GM21528 (cell line): ENCODE data around the gene PTOV1.

ENCODE experiments used
- ATAC-seq: cut with Tn5 transposase; IDR thresholded peaks from one replicate; pipeline ENCODE4 v1.9.1; 2021; ENCODE audit warnings: mild to moderate bottlenecking, moderate library complexity; ENCODE audit not compliant: unreplicated experiment, low FRiP score

Gene PTOV1

GRCh38 chr19:49884109-49884508, 33.1 kb downstream of the PTOV1 start:
- no peak for ATAC-seq

- ATAC-seq, result no peak
These were observed 33.8 kb downstream of the PTOV1 start for GRCh38 chr19:49884760-49885159.

GRCh38 chr19:49887037-49887664, 36.2 kb downstream of the PTOV1 start:
- no peak for ATAC-seq

GRCh38 chr19:49887665-49888509, 36.9 kb downstream of the PTOV1 start:
- ATAC-seq, result no peak

GRCh38 chr19:49888510-49888824, 37.5 kb downstream of the PTOV1 start:
- no peak for ATAC-seq

- ATAC-seq, result no peak
These were observed 38.2 kb downstream of the PTOV1 start for GRCh38 chr19:49889038-49889686.

GRCh38 chr19:49889687-49890348, 38.9 kb downstream of the PTOV1 start:
- no peak for ATAC-seq

- no peak for ATAC-seq
These were observed 39.7 kb downstream of the PTOV1 start for GRCh38 chr19:49890349-49891311.

- ATAC-seq, result no peak
These were observed 40.4 kb downstream of the PTOV1 start for GRCh38 chr19:49891393-49891792.

- no peak for ATAC-seq
These were observed 41.8 kb downstream of the PTOV1 start for GRCh38 chr19:49892716-49893115.

- no peak for ATAC-seq
These were observed 43.2 kb downstream of the PTOV1 start for GRCh38 chr19:49894011-49894664.

GRCh38 chr19:49894879-49895565, 44.1 kb downstream of the PTOV1 start:
- ATAC-seq, result no peak

GRCh38 chr19:49895566-49896297, 44.8 kb downstream of the PTOV1 start:
- no peak for ATAC-seq

GRCh38 chr19:49896863-49897621, 46.1 kb downstream of the PTOV1 start, which contains the start of gene IL4I1:
IL4I1 (minus strand) TSS chr19:49896887; CDS start chr19:49896160, 727 bp downstream.
- peak; percentile 48 for ATAC-seq

GRCh38 chr19:49904136-49904535, 53.2 kb downstream of the PTOV1 start:
- ATAC-seq, result no peak

GRCh38 chr19:49906879-49907564, 56.1 kb downstream of the PTOV1 start:
- ATAC-seq, result no peak
